OCI-LY1 (cell line): ENCODE data around the gene RHCE.
"Not testable (repeated sequence)": the region's sequence is repeated elsewhere in the genome, so short reads cannot be mapped to it uniquely, and the experiment has no call there.

Experiments used
- CTCF ChIP-seq: fragments of 200-600 bp; sonication (generic), shearing (Covaris generic); IDR thresholded peaks from 2 replicates; pipeline ENCODE4 v1.5.1; 2017; ENCODE audit warnings: mild to moderate bottlenecking, antibody characterized with exemption, low read length, moderate library complexity, mixed read lengths
- EZH2 ChIP-seq: fragments of 200-600 bp; sonication (generic), shearing (Covaris generic); IDR thresholded peaks from 2 replicates; pipeline ENCODE4 v1.8.0; 2017; ENCODE audit warnings: borderline replicate concordance, mixed run types, mild to moderate bottlenecking, antibody characterized with exemption, low read length, moderate library complexity, mixed read lengths

GRCh38 chr1:25405731-25406305, 14.8 kb downstream of the RHCE start:
- not testable (repeated sequence) for TF ChIP-seq CTCF, EZH2
